ENCODE data around the gene GJA4.

The GJA4 gene

DNA sequence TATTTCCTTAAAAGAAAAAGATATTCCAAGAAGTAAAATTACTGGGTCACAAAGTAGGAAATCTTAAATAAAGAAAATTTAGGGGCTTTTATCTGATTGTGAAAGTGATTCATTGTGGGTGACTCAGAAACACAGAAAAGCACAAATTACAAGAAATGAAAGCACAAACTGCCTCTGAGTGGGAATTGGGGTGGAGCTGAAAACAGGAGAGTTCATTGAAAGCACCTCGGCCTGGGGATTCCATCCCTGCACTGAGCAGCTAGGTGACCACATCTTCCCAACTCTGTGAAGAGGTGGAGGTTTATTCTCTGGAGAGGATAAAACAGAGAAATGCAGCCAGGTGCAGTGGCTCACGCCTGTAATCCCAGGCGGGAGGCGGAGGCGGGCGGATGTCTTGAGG, 7.4 kb downstream of the GJA4 start:
- H3K4me3 ChIP-seq (ENCODE audit: low read depth, low read length): no peak overlapping the region
- no peaks in the 10 kb centered on the region for H3K4me1 ChIP-seq (ENCODE audit: control insufficient read depth, insufficient read depth, low read length)
- POLR2A ChIA-PET: no interaction called here
- no peaks in the 10 kb centered on the region for H3K36me3 ChIP-seq (ENCODE audit: control insufficient read depth in 2 of 2, insufficient read depth in 1 of 2, low read length in 2 of 2)
- CTCF ChIA-PET: no interaction called here
- no peak for TF ChIP-seq SP3 (tag by site-specific recombination; IDR thresholded peaks at IDR 0.05)
- no peak for TF ChIP-seq HOXC10 (CRISPR knock-in tag; IDR thresholded peaks at IDR 0.05)
- no peak for TF ChIP-seq ZNF785 (tag by site-specific recombination; IDR thresholded peaks at IDR 0.05)
- TF ChIP-seq, protein P1, sequence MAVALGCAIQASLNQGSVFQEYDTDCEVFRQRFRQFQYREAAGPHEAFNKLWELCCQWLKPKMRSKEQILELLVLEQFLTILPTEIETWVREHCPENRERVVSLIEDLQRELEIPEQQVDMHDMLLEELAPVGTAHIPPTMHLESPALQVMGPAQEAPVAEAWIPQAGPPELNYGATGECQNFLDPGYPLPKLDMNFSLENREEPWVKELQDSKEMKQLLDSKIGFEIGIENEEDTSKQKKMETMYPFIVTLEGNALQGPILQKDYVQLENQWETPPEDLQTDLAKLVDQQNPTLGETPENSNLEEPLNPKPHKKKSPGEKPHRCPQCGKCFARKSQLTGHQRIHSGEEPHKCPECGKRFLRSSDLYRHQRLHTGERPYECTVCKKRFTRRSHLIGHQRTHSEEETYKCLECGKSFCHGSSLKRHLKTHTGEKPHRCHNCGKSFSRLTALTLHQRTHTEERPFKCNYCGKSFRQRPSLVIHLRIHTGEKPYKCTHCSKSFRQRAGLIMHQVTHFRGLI (tag by site-specific recombination; IDR thresholded peaks at IDR 0.05): no peak
- no peak for TF ChIP-seq ZNF514 (tag by site-specific recombination; IDR thresholded peaks at IDR 0.05)
- TF ChIP-seq SETDB1 (IDR thresholded peaks at IDR 0.05; ENCODE audit: insufficient read length, low read length): no peak
- no peak for TF ChIP-seq ZNF549 (tag by site-specific recombination; IDR thresholded peaks at IDR 0.05)
- no peak for TF ChIP-seq ZNF701 (tag by site-specific recombination; IDR thresholded peaks at IDR 0.05)
- H3K9me3 ChIP-seq (ENCODE audit: control insufficient read depth, insufficient read depth, low read depth, low read length): no peaks in the 10 kb centered on the region
- no peak overlapping the region for H3K27ac ChIP-seq (ENCODE audit: extremely low read depth, low read depth, low read length)

DNA sequence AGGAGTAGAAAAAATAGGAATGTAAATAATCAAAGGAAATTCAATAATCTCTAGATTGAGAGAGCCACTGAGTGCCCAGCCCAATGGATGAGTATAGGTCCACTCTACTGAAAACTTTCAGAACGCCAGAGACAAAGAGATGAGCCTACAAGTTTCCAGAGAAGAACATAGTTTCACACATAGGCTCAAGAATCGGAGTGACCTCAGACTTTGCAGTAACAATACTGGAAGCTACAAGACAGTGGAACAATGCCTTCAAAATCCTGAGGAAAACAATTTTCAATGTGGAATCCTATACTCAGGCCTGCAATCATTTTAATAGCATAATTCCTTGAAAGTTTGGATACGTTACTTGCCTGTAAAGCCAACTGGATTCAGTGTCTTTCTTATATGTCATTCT, 11.0 kb downstream of the GJA4 start:
- no peak for TF ChIP-seq ZNF302 (tag by site-specific recombination; IDR thresholded peaks at IDR 0.05; ENCODE audit: low read depth)
- Histone ChIP-seq H3K27ac (ENCODE audit: extremely low read depth, low read depth, low read length) (no peak overlapping the region), H3K36me3 (ENCODE audit: control insufficient read depth in 2 of 2, insufficient read depth in 1 of 2, low read length in 2 of 2) (no peaks in the 10 kb centered on the region), H3K4me1 (ENCODE audit: control insufficient read depth, insufficient read depth, low read length) (no peaks in the 10 kb centered on the region), H3K4me3 (ENCODE audit: low read depth, low read length) (no peak overlapping the region), H3K9me3 (ENCODE audit: control insufficient read depth, insufficient read depth, low read depth, low read length) (no peaks in the 10 kb centered on the region)
- ChIA-PET POLR2A (no interaction called here), CTCF (interaction anchor here (1.1 to 1.6 kb wide), 2 partner anchors 20 to 49 kb away, joined by 3 to 5 read pairs; no protein-coding TSS in a partner anchor)

DNA sequence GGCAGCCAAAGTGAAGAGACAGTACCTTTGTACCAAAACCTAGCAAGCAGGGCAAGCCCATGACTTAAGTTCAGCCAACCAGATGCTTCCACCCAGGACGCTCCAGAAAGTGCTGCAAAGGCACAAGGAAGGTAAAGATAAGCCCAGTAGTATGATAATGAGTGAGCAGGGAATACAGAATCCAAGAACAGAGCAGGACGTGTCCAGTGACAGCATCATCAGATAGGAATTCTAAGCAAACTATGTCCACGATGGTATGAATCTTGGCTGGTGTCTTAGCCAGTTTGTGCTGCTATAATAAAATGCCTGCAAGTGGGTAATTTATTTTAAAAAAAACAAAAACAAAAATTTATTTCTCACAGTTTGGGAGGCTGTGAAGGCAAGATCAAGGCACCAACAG, 13.6 kb downstream of the GJA4 start:
- CTCF ChIA-PET: no interaction called here
- no peaks in the 10 kb centered on the region for H3K36me3 ChIP-seq (ENCODE audit: control insufficient read depth in 2 of 2, insufficient read depth in 1 of 2, low read length in 2 of 2)
- POLR2A ChIA-PET: no interaction called here
- no peak for TF ChIP-seq ZFP41 (tag by site-specific recombination; IDR thresholded peaks at IDR 0.05; ENCODE audit: borderline replicate concordance)
- TF ChIP-seq ZNF658 (tag by site-specific recombination; IDR thresholded peaks at IDR 0.05): no peak
- TF ChIP-seq ZNF701 (tag by site-specific recombination; IDR thresholded peaks at IDR 0.05): no peak
- TF ChIP-seq, protein P2, sequence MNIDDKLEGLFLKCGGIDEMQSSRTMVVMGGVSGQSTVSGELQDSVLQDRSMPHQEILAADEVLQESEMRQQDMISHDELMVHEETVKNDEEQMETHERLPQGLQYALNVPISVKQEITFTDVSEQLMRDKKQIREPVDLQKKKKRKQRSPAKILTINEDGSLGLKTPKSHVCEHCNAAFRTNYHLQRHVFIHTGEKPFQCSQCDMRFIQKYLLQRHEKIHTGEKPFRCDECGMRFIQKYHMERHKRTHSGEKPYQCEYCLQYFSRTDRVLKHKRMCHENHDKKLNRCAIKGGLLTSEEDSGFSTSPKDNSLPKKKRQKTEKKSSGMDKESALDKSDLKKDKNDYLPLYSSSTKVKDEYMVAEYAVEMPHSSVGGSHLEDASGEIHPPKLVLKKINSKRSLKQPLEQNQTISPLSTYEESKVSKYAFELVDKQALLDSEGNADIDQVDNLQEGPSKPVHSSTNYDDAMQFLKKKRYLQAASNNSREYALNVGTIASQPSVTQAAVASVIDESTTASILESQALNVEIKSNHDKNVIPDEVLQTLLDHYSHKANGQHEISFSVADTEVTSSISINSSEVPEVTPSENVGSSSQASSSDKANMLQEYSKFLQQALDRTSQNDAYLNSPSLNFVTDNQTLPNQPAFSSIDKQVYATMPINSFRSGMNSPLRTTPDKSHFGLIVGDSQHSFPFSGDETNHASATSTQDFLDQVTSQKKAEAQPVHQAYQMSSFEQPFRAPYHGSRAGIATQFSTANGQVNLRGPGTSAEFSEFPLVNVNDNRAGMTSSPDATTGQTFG (tag by site-specific recombination; IDR thresholded peaks at IDR 0.05; ENCODE audit: borderline replicate concordance): no peak
- TF ChIP-seq ZFHX2 (tag by site-specific recombination; conservative IDR thresholded peaks at IDR 0.05): no peak
- no peak for TF ChIP-seq ZNF777 (tag by site-specific recombination; IDR thresholded peaks at IDR 0.05; ENCODE audit: borderline replicate concordance)
- TF ChIP-seq, protein P3, sequence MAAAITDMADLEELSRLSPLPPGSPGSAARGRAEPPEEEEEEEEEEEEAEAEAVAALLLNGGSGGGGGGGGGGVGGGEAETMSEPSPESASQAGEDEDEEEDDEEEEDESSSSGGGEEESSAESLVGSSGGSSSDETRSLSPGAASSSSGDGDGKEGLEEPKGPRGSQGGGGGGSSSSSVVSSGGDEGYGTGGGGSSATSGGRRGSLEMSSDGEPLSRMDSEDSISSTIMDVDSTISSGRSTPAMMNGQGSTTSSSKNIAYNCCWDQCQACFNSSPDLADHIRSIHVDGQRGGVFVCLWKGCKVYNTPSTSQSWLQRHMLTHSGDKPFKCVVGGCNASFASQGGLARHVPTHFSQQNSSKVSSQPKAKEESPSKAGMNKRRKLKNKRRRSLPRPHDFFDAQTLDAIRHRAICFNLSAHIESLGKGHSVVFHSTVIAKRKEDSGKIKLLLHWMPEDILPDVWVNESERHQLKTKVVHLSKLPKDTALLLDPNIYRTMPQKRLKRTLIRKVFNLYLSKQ (tag by site-specific recombination; IDR thresholded peaks at IDR 0.05; ENCODE audit: borderline replicate concordance): no peak
- no peak for TF ChIP-seq ZNF48 (tag by site-specific recombination; IDR thresholded peaks at IDR 0.05)
- TF ChIP-seq, protein P4, sequence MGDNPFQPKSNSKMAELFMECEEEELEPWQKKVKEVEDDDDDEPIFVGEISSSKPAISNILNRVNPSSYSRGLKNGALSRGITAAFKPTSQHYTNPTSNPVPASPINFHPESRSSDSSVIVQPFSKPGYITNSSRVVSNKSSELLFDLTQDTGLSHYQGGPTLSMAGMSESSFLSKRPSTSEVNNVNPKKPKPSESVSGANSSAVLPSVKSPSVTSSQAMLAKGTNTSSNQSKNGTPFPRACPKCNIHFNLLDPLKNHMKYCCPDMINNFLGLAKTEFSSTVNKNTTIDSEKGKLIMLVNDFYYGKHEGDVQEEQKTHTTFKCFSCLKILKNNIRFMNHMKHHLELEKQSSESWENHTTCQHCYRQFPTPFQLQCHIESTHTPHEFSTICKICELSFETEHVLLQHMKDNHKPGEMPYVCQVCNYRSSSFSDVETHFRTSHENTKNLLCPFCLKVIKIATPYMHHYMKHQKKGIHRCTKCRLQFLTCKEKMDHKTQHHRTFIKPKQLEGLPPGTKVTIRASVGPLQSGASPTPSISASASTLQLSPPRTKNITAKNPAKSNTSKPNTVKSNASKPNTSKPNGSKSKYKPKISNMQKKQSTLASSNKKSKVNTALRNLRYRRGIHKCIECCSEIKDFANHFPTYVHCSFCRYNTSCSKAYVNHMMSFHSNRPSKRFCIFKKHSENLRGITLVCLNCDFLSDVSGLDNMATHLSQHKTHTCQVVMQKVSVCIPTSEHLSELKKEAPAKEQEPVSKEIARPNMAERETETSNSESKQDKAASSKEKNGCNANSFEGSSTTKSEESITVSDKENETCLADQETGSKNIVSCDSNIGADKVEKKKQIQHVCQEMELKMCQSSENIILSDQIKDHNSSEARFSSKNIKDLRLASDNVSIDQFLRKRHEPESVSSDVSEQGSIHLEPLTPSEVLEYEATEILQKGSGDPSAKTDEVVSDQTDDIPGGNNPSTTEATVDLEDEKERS (tag by site-specific recombination; IDR thresholded peaks at IDR 0.05): no peak
- TF ChIP-seq ZBTB8A (tag by site-specific recombination; IDR thresholded peaks at IDR 0.05): no peak
- no peak for TF ChIP-seq ZNF24 (tag by site-specific recombination; IDR thresholded peaks at IDR 0.05)
- TF ChIP-seq, protein P5, sequence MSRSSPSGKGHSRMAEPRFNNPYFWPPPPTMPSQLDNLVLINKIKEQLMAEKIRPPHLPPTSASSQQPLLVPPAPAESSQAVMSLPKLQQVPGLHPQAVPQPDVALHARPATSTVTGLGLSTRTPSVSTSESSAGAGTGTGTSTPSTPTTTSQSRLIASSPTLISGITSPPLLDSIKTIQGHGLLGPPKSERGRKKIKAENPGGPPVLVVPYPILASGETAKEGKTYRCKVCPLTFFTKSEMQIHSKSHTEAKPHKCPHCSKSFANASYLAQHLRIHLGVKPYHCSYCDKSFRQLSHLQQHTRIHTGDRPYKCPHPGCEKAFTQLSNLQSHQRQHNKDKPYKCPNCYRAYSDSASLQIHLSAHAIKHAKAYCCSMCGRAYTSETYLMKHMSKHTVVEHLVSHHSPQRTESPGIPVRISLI (tag by site-specific recombination; IDR thresholded peaks at IDR 0.05): no peak
- TF ChIP-seq, protein P6, sequence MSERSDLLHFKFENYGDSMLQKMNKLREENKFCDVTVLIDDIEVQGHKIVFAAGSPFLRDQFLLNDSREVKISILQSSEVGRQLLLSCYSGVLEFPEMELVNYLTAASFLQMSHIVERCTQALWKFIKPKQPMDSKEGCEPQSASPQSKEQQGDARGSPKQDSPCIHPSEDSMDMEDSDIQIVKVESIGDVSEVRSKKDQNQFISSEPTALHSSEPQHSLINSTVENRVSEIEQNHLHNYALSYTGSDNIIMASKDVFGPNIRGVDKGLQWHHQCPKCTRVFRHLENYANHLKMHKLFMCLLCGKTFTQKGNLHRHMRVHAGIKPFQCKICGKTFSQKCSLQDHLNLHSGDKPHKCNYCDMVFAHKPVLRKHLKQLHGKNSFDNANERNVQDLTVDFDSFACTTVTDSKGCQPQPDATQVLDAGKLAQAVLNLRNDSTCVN (tag by site-specific recombination; optimal IDR thresholded peaks at IDR 0.05): no peak
- TF ChIP-seq ZNF155 (tag by site-specific recombination; IDR thresholded peaks at IDR 0.05): no peak

More for the DNA sequence above, 13.6 kb downstream of the GJA4 start:
- no peak overlapping the region for H3K4me3 ChIP-seq (ENCODE audit: low read depth, low read length)
- no peaks in the 10 kb centered on the region for H3K9me3 ChIP-seq (ENCODE audit: control insufficient read depth, insufficient read depth, low read depth, low read length)
- H3K4me1 ChIP-seq (ENCODE audit: control insufficient read depth, insufficient read depth, low read length): no peaks in the 10 kb centered on the region
- no peak overlapping the region for H3K27ac ChIP-seq (ENCODE audit: extremely low read depth, low read depth, low read length)

All from HEK293 (cell line).